ENCODE measurements around the gene CEP63.

DNA sequence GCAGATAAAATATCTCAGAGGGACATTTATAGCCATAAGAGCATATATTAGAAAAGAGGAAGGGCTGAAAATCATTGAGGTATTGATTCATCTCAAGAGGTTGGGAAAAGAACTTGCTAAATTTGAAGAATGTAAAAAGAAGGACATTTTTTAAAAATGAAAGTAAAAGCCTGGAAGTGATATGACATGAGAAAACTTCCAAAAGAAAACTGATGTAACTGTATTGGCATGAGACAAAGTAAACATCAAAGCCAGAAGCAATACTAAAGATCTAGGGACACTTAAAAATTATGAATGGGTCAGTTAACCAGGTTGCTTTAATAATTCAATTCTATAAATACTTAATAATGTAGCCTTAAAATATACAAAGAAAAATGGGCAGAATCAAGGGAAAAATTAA, 31.9 kb downstream of the CEP63 start:
- no peak for TF ChIP-seq HDAC2 (IDR thresholded peaks at IDR 0.05; ENCODE audit: borderline replicate concordance in 1 of 2, low read depth in 2 of 2, low read length in 2 of 2)
- TF ChIP-seq CTCF (IDR thresholded peaks at IDR 0.05; ENCODE audit: control extremely low read depth in 1 of 3, insufficient read depth in 1 of 3, low read depth in 1 of 3, low read length in 3 of 3), result no peak

Data from H1 (cell line).